Large intestine (tissue), 3 donors: ENCODE measurements around the gene PIK3R3. TPM values are rescaled to one million over a fixed set of nuclear protein-coding genes. Genes with fewer than 3 reads are reported as not detected.

Experiments used
- DNase-seq, 2 donors: peaks; one replicate each; pipeline versions ENCODE4 v3.0.0 to v3.0.0-alpha.2; 2013
- H3K27ac ChIP-seq: one replicate; pipeline ENCODE4 v1.5.1; 2013; ENCODE audit warnings: low read length
- H3K27me3 ChIP-seq: 2 replicates; pipeline ENCODE4 v1.6.1; 2013; ENCODE audit warnings: low read length; ENCODE audit not compliant: control insufficient read depth, insufficient read depth
- H3K36me3 ChIP-seq: 2 replicates; pipeline ENCODE4 v1.6.1; 2013; ENCODE audit warnings: low read length; ENCODE audit not compliant: control insufficient read depth, insufficient read depth
- H3K4me1 ChIP-seq: one replicate; pipeline ENCODE4 v1.6.1; 2013; ENCODE audit warnings: low read length; ENCODE audit not compliant: control insufficient read depth, insufficient read depth
- H3K4me3 ChIP-seq: one replicate; pipeline ENCODE4 v1.5.1; 2013; ENCODE audit warnings: low read length
- H3K9me3 ChIP-seq: one replicate; pipeline ENCODE4 v1.6.1; 2013; ENCODE audit warnings: mild to moderate bottlenecking, low read depth, low read length, moderate library complexity; ENCODE audit not compliant: control insufficient read depth
- WGBS: methylation state at CpG from one replicate; pipeline ENCODE4 v1.1.5; 2013; ENCODE audit warnings: low lambda C conversion rate; ENCODE audit not compliant: insufficient coverage; 5-methylcytosine and 5-hydroxymethylcytosine counted together
- polyA plus RNA-seq: library from polyadenylated mRNA; unstranded; fragments of 120-200 nt; gene quantifications from one replicate; pipeline ENCODE4 v1.2.1, GENCODE V29; 2013

The PIK3R3 gene
- polyA plus RNA-seq, 1 donor: 7.4 TPM

- Histone ChIP-seq H3K36me3 (peaks cover 65% of the 10 kb centered on the region), H3K4me3 (no peak overlapping the region), H3K27me3 (no peaks in the 10 kb centered on the region), H3K9me3 (no peaks in the 10 kb centered on the region), H3K27ac (no peak overlapping the region), H3K4me1 (no peaks in the 10 kb centered on the region)
- no peak for DNase-seq
Observed at GRCh38 chr1:46008585-46008984, 123.8 kb downstream of the PIK3R3 start.

- no peaks in the 10 kb centered on the region for H3K9me3 ChIP-seq
- no peak for DNase-seq
- WGBS: no CpG with 5 or more reads among the region's 1 CpG
- H3K36me3 ChIP-seq: peaks cover 52% of the 10 kb centered on the region
- no peak overlapping the region for H3K27ac ChIP-seq
- H3K4me1 ChIP-seq: no peaks in the 10 kb centered on the region
- no peak overlapping the region for H3K4me3 ChIP-seq
- no peaks in the 10 kb centered on the region for H3K27me3 ChIP-seq
Observed at GRCh38 chr1:46005594-46005993, 126.8 kb downstream of the PIK3R3 start.

- no peak overlapping the region for H3K4me3 ChIP-seq
- no peak overlapping the region for H3K27ac ChIP-seq
- no peaks in the 10 kb centered on the region for H3K9me3 ChIP-seq
- H3K36me3 ChIP-seq: peaks cover 46% of the 10 kb centered on the region
- DNase-seq: no peak
- 100% methylated on average over 1 of the region's 1 CpG for WGBS
- no peaks in the 10 kb centered on the region for H3K27me3 ChIP-seq
- H3K4me1 ChIP-seq: no peaks in the 10 kb centered on the region
Observed at GRCh38 chr1:46004492-46004891, 127.9 kb downstream of the PIK3R3 start.

GRCh38 chr1:46003315-46003714, 129.1 kb downstream of the PIK3R3 start:
- no peak overlapping the region for H3K4me3 ChIP-seq
- no peaks in the 10 kb centered on the region for H3K4me1 ChIP-seq
- peaks cover 42% of the 10 kb centered on the region for H3K36me3 ChIP-seq
- DNase-seq: peak in 1 of 2 donors; percentile 16
- no peaks in the 10 kb centered on the region for H3K27me3 ChIP-seq
- 75% methylated on average over 1 of the region's 5 CpGs for WGBS
- H3K9me3 ChIP-seq: no peaks in the 10 kb centered on the region
- no peak overlapping the region for H3K27ac ChIP-seq

GRCh38 chr1:46002551-46003150, 129.8 kb downstream of the PIK3R3 start:
- H3K4me3 ChIP-seq: no peak overlapping the region
- no peaks in the 10 kb centered on the region for H3K4me1 ChIP-seq
- no peaks in the 10 kb centered on the region for H3K27me3 ChIP-seq
- H3K9me3 ChIP-seq: no peaks in the 10 kb centered on the region
- no peak for DNase-seq
- WGBS: no CpG with 5 or more reads among the region's 3 CpGs
- no peak overlapping the region for H3K27ac ChIP-seq
- peaks cover 36% of the 10 kb centered on the region for H3K36me3 ChIP-seq

GRCh38 chr1:46001081-46001785, 131.2 kb downstream of the PIK3R3 start:
- Histone ChIP-seq H3K9me3 (no peaks in the 10 kb centered on the region), H3K4me3 (no peak overlapping the region), H3K27ac (no peak overlapping the region), H3K27me3 (no peaks in the 10 kb centered on the region), H3K36me3 (peaks cover 21% of the 10 kb centered on the region), H3K4me1 (no peaks in the 10 kb centered on the region)
- DNase-seq: no peak
- 100% methylated on average over 1 of the region's 3 CpGs for WGBS

GRCh38 chr1:45999507-45999906, 132.9 kb downstream of the PIK3R3 start:
- H3K27ac ChIP-seq: no peak overlapping the region
- no peaks in the 10 kb centered on the region for H3K27me3 ChIP-seq
- H3K4me1 ChIP-seq: no peaks in the 10 kb centered on the region
- DNase-seq: no peak
- no CpG with 5 or more reads among the region's 2 CpGs for WGBS
- H3K9me3 ChIP-seq: no peaks in the 10 kb centered on the region
- H3K4me3 ChIP-seq: no peak overlapping the region
- peaks cover 13% of the 10 kb centered on the region for H3K36me3 ChIP-seq

- no peak overlapping the region for H3K27ac ChIP-seq
- no peak overlapping the region for H3K4me3 ChIP-seq
- peaks cover 9% of the 10 kb centered on the region for H3K36me3 ChIP-seq
- H3K9me3 ChIP-seq: no peaks in the 10 kb centered on the region
- no peaks in the 10 kb centered on the region for H3K4me1 ChIP-seq
- no peak for DNase-seq
- WGBS: 100% methylated on average over 1 of the region's 3 CpGs
- H3K27me3 ChIP-seq: no peaks in the 10 kb centered on the region
Observed at GRCh38 chr1:45998020-45998617, 134.3 kb downstream of the PIK3R3 start.

GRCh38 chr1:45995298-45995697, 137.1 kb downstream of the PIK3R3 start:
- Histone ChIP-seq H3K36me3 (peaks cover 5% of the 10 kb centered on the region), H3K4me3 (no peak overlapping the region), H3K4me1 (no peaks in the 10 kb centered on the region), H3K9me3 (no peaks in the 10 kb centered on the region), H3K27ac (no peak overlapping the region), H3K27me3 (no peaks in the 10 kb centered on the region)
- 100% methylated on average over 1 of the region's 8 CpGs for WGBS
- no peak for DNase-seq

GRCh38 chr1:45994423-45994822, 138.0 kb downstream of the PIK3R3 start:
- H3K36me3 ChIP-seq: peaks cover 4% of the 10 kb centered on the region
- DNase-seq: no peak
- H3K4me1 ChIP-seq: no peaks in the 10 kb centered on the region
- no peaks in the 10 kb centered on the region for H3K9me3 ChIP-seq
- H3K27ac ChIP-seq: no peak overlapping the region
- H3K4me3 ChIP-seq: no peak overlapping the region
- H3K27me3 ChIP-seq: no peaks in the 10 kb centered on the region
- no CpG with 5 or more reads among the region's 6 CpGs for WGBS
